K562 (cell line): ENCODE data around the gene HPS4. TPM values are rescaled to one million over a fixed set of nuclear protein-coding genes. Genes with fewer than 3 reads are reported as not detected.

Experiments
- DACH1 ChIP-seq: fragments of 450-650 bp; IDR thresholded peaks from 2 replicates; pipeline ENCODE4 v1.6.1; 2018; ENCODE audit not compliant: partially characterized antibody
- SAFB2 ChIP-seq: fragments of 200-400 bp; formaldehyde crosslinking; IDR thresholded peaks from 2 replicates; pipeline ENCODE4 v1.6.1; 2018; ENCODE audit warnings: borderline replicate concordance, low read length, low read depth, moderate library complexity; ENCODE audit not compliant: severe bottlenecking
- ZNF146 ChIP-seq: IDR thresholded peaks from one replicate; pipeline ENCODE4 v1.6.1; 2018; ENCODE audit warnings: missing compliant biosample characterization; ENCODE audit not compliant: unreplicated experiment
- ZNF57 ChIP-seq: fragments of 450-650 bp; formaldehyde crosslinking; IDR thresholded peaks from 2 replicates; pipeline ENCODE4 v1.4.0; 2020; ENCODE audit warnings: mild to moderate bottlenecking, moderate library complexity
- polyA plus RNA-seq, 8 experiments: library from polyadenylated mRNA; depleted of rRNA in 4 of 8; stranded (reverse) in 5 of 8; unstranded in 3 of 8; fragments of >200 nt; fragmentation: Nextera tagmentation in 2 of 8; fragmentation: Illumina TruSeq in 1 of 8; extraction: Ambion mirVana in 2 of 8; extraction: Trizol in 1 of 8; gene quantifications; 2 replicates each; pipeline versions ENCODE4 v1.2.1 to v1.2.3, GENCODE V29; 2011 to 2014; ENCODE audit warnings: inconsistent platforms in 1 of 8, missing spikeins in 1 of 8
- total RNA-seq, 7 experiments: library from RNA; depleted of rRNA in 6 of 7; stranded (reverse); fragments of >200 nt in 6 of 7; fragmentation: Illumina TruSeq in 2 of 7; extraction: Trizol in 2 of 7; gene quantifications; 2 replicates each; pipeline versions ENCODE4 v1.2.1 to v1.2.3, GENCODE V29; 2011 to 2021; ENCODE audit warnings: low replicate concordance in 1 of 7
- TF ChIP-seq, protein P1 (sequence below): fragments of 250-450 bp; sonication (Bioruptor Pico); IDR thresholded peaks from 2 replicates; pipeline ENCODE4 v1.5.1; 2021; ENCODE audit warnings: mild to moderate bottlenecking
- TF ChIP-seq, protein P2 (sequence below): fragments of 450-650 bp; IDR thresholded peaks from one replicate; pipeline ENCODE4 v1.6.1; 2018; ENCODE audit warnings: mild to moderate bottlenecking, moderate library complexity; ENCODE audit not compliant: partially characterized antibody
- TF ChIP-seq, protein P3 (sequence below), 3 experiments: fragments of 200-800 bp in 1 of 3; sonication (Bioruptor generic) in 1 of 3; sonication (generic) in 1 of 3; formaldehyde crosslinking in 1 of 3; IDR thresholded peaks; 2 replicates each; pipeline versions ENCODE4 v1.6.1 to v1.8.0; 2016 to 2022; ENCODE audit warnings: mild to moderate bottlenecking in 2 of 3, missing compliant biosample characterization in 2 of 3, missing genetic modification characterization in 2 of 3, missing genetic modification reagents in 1 of 3

Gene HPS4
- total and polyA plus RNA-seq, 9 of the 15 experiments (the other 6 are each of a cell fraction or from before 2014, with no cell fraction given): 12.8 to 29.2 (median 25.3) TPM

DNA sequence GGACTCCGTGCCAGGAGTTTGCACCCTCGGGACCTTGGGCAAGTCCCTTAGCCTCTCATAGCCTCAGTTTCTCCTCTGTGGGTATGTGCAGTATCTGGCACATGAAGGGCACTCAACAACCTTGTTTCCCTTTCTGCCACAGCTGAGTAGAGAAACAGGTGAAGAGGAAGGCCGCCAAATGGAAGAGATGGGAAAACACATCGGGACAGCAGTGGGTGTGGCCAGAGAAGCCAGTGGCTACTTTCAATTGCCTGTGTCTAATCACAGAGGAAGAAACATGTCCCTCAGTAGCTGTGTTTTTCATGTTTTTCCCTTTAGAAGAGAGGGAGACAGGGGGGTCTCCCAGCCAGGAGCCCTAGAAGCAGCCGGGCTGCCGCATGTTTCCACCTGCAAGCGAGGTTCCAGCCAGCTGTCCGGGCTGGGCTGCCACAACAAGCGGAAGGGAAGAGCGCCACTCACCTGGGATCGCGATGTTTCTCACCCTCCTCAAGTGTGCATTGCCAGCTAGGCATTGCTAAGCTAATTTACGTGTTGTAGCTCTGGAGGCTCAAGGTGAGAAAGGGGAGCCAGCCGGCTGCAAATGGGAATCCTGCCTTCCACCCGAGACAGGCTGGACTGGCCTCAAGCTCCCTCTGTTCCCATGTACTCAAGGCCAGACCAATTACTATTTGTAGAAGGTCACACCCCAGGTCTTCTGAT, 37.9 kb downstream of the HPS4 start (continued):
- TF ChIP-seq, protein P1, sequence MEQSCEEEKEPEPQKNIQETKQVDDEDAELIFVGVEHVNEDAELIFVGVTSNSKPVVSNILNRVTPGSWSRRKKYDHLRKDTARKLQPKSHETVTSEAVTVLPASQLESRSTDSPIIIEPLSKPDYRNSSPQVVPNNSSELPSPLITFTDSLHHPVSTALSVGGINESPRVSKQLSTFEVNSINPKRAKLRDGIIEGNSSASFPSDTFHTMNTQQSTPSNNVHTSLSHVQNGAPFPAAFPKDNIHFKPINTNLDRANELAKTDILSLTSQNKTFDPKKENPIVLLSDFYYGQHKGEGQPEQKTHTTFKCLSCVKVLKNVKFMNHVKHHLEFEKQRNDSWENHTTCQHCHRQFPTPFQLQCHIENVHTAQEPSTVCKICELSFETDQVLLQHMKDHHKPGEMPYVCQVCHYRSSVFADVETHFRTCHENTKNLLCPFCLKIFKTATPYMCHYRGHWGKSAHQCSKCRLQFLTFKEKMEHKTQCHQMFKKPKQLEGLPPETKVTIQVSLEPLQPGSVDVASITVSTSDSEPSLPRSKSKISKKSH (CRISPR knock-in tag): no peak
- TF ChIP-seq, protein P2, sequence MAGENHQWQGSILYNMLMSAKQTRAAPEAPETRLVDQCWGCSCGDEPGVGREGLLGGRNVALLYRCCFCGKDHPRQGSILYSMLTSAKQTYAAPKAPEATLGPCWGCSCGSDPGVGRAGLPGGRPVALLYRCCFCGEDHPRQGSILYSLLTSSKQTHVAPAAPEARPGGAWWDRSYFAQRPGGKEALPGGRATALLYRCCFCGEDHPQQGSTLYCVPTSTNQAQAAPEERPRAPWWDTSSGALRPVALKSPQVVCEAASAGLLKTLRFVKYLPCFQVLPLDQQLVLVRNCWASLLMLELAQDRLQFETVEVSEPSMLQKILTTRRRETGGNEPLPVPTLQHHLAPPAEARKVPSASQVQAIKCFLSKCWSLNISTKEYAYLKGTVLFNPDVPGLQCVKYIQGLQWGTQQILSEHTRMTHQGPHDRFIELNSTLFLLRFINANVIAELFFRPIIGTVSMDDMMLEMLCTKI: no peak
- TF ChIP-seq, protein P3, sequence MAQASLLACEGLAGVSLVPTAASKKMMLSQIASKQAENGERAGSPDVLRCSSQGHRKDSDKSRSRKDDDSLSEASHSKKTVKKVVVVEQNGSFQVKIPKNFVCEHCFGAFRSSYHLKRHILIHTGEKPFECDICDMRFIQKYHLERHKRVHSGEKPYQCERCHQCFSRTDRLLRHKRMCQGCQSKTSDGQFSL (CRISPR knock-in tag; IDR thresholded peaks at IDR 0.05): no peak
- TF ChIP-seq, protein P3 (tag; IDR thresholded peaks at IDR 0.05): no peak
- no peak for TF ChIP-seq ZNF146 (CRISPR knock-in tag)
- no peak for TF ChIP-seq DACH1
- TF ChIP-seq SAFB2: no peak
- no peak for TF ChIP-seq ZNF57
